GM10266 (cell line): ENCODE data around the gene DNMT3A.

Experiments used
- DNase-seq: peaks from one replicate; pipeline ENCODE4 v3.0.0; 2012; ENCODE audit errors: extremely low spot score
- TF ChIP-seq, protein P1 (sequence below): IDR thresholded peaks from 2 replicates; pipeline ENCODE4 v1.5.1; 2012; ENCODE audit warnings: mild to moderate bottlenecking, low read depth; ENCODE audit not compliant: control insufficient read depth, insufficient read depth; ENCODE audit errors: missing control alignments

DNMT3A gene

DNA sequence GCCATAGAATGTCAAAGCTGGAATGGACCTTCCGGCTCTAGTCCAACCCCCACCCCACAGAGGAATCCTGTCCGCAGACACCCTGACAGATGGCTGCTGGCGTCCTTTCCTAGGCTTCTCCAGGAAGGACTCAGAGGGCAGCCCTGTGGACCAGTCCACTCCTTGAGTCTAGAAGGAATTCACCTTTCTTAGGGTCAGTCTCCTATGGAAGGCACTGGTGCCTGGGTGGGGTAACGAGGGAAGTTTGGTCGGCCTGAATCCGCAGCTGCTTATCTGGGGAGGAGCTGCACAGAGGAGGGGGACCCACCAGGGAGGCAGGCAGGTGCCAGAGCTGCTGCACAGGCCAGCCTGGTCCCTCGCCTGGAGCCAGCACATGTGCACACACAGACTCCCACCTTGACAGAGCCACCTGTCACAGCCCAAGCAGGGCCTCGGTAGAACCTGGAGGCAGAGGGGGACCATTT, 2.5 kb downstream of the DNMT3A start:
- TF ChIP-seq, protein P1, sequence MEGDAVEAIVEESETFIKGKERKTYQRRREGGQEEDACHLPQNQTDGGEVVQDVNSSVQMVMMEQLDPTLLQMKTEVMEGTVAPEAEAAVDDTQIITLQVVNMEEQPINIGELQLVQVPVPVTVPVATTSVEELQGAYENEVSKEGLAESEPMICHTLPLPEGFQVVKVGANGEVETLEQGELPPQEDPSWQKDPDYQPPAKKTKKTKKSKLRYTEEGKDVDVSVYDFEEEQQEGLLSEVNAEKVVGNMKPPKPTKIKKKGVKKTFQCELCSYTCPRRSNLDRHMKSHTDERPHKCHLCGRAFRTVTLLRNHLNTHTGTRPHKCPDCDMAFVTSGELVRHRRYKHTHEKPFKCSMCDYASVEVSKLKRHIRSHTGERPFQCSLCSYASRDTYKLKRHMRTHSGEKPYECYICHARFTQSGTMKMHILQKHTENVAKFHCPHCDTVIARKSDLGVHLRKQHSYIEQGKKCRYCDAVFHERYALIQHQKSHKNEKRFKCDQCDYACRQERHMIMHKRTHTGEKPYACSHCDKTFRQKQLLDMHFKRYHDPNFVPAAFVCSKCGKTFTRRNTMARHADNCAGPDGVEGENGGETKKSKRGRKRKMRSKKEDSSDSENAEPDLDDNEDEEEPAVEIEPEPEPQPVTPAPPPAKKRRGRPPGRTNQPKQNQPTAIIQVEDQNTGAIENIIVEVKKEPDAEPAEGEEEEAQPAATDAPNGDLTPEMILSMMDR, result no peak
- no peak for DNase-seq

- TF ChIP-seq, protein P1, result no peak
- DNase-seq, result no peak
Observed at GRCh38 chr2:25338401-25338800, 3.3 kb downstream of the DNMT3A start.

- TF ChIP-seq, protein P1, result no peak
Observed at GRCh38 chr2:25337891-25338290, 3.8 kb downstream of the DNMT3A start.

DNA sequence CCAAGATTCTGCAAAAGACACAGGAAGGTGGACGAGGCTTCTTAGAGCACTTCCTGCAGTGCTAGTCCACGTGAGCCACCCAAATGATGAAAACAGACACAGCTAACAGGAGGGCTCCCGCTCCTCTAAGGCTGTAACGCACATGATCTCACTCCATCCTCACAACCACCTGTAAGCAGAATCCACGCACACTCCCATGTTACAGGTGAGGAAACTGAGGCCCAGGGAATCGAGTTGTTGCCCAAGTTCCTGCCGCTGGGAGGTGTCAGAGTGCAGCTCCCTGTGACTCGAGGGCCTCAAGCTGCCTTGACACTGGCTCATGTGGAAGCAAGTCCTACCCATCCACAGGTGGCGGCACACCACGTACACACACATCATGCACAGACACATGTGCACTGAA, 4.4 kb downstream of the DNMT3A start:
- DNase-seq, result no peak
- TF ChIP-seq, protein P1, result no peak

More at GRCh38 chr2:25337891-25338290, 3.8 kb downstream of the DNMT3A start:
- no peak for DNase-seq

DNA sequence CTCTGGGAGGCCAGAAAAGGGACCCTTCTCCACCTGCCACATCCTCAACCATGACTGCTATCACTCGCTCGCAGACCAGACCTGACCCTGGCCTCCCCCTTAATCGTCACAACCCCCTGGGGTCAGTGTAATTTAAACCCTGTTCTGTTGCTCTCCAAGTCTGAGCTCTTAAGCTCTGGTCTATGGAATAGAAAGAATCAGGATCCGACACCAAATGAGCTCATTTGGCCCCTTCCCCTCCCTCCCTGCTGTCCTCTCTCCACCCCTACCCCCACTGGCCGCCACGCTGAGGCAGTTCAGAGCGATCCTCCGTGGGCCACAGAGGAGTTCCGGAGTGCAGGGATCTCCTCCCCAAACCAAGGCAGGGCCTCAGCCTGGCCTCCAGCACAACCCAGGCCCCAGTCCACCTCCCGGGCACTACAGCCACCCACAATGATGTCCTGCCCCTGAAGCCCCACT, 5.3 kb downstream of the DNMT3A start:
- TF ChIP-seq, protein P1, result no peak
- DNase-seq, result no peak

DNA sequence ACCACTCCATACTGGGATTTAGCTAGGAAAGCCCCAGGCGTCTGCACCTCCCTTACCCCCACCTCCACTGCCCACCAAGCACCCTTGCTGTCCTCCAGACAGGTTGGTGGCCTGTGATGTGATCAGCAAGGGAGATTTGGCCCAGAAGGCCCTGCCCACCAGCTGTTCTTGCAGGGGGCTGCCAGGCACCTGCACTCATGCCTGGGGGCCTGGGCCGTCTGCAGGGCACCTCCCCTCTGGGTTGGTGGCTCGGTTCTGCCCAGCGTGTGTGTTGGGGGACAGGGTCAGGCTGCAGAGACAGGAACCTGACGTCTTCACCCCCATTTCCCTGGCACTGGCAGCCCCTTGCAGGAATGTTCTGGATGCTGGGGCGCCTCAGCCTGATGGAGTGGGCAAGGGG, 5.8 kb downstream of the DNMT3A start:
- no peak for DNase-seq
- TF ChIP-seq, protein P1, result no peak

GRCh38 chr2:25335204-25335603, 6.5 kb downstream of the DNMT3A start:
- DNase-seq, result no peak
- TF ChIP-seq, protein P1, result no peak
